GM12878 (cell line): ENCODE measurements around the gene PERCC1. TPM values are rescaled to one million over a fixed set of nuclear protein-coding genes. Genes with fewer than 3 reads are reported as not detected.
A peak's percentile ranks its signal among the peaks of the same experiment; 100 is the strongest.

Experiments
- ATAC-seq: fragments of 200-7000 bp; cut with Tn5 transposase; 3 replicates; pipeline ENCODE4 v1.9.1; 2020; ENCODE audit warnings: mild to moderate bottlenecking, moderate library complexity
- BruUV-seq: library from RNA; stranded (reverse); fragments of 400-500 nt; replicated peaks from 2 replicates; lab custom pipeline; 2021; lab: Mats Ljungman, UMichigan
- CTCF ChIA-PET: fragments of 300-600 bp; sonication (Branson Sonifier 250); formaldehyde crosslinking; extraction: SDS; loops from one replicate; lab custom pipeline; 2021; ENCODE audit warnings: inconsistent platforms; lab: Yijun Ruan, JAX
- POLR2A ChIA-PET: fragments of 350-600 bp; formaldehyde crosslinking; extraction: SDS; loops from one replicate; lab custom pipeline; 2021; ENCODE audit warnings: inconsistent platforms; lab: Charles Lee
- RAD21 ChIA-PET: fragments of 300-600 bp; sonication (Branson Sonifier 250); formaldehyde crosslinking; loops from one replicate; lab custom pipeline; 2023; ENCODE audit warnings: antibody characterized with exemption; ENCODE audit not compliant: unreplicated experiment; lab: Charles Lee
- SMC1A ChIA-PET: fragments of 300-600 bp; sonication (Branson Sonifier 250); formaldehyde crosslinking; loops from one replicate; lab custom pipeline; 2023; ENCODE audit not compliant: unreplicated experiment, uncharacterized antibody; lab: Charles Lee
- DNase-seq: peaks from one replicate; pipeline ENCODE4 v3.0.0-alpha.2; 2011; ENCODE audit warnings: low read depth, low spot score
- FAIRE-seq: peaks from 3 replicates; lab custom pipeline; 2011; peaks lifted over from hg19 to GRCh38; lab: Jason Lieb, UNC
- H2AFZ ChIP-seq: 2 replicates; pipeline ENCODE4 v1.6.0; 2011; ENCODE audit warnings: low read depth, low read length, control low read depth; ENCODE audit not compliant: control insufficient read depth
- H3K27ac ChIP-seq: 2 replicates; pipeline ENCODE4 v1.5.1; 2011; ENCODE audit warnings: control low read depth; ENCODE audit not compliant: control insufficient read depth, insufficient read depth
- H3K27me3 ChIP-seq, 2 experiments: replicated peaks in 1 of 2; 2 replicates each; pipeline versions ENCODE4 v1.6.0 to v1.6.1; 2011; ENCODE audit warnings: low read length in 1 of 2; ENCODE audit not compliant: control insufficient read depth in 2 of 2, insufficient read depth in 2 of 2
- H3K36me3 ChIP-seq, 2 experiments: 2 replicates each; pipeline ENCODE4 v1.5.1; 2011; ENCODE audit warnings: low read length in 1 of 2; ENCODE audit not compliant: control insufficient read depth in 2 of 2, insufficient read depth in 2 of 2
- H3K4me1 ChIP-seq: 2 replicates; pipeline ENCODE4 v1.6.1; 2011; ENCODE audit warnings: mild to moderate bottlenecking, low read length, moderate library complexity, mixed read lengths; ENCODE audit not compliant: control insufficient read depth, insufficient read depth
- H3K4me2 ChIP-seq: 2 replicates; pipeline ENCODE4 v1.6.0; 2011; ENCODE audit warnings: control low read depth; ENCODE audit not compliant: control insufficient read depth, insufficient read depth
- H3K4me3 ChIP-seq: fragments of 200-600 bp; sonication (generic); 2 replicates; pipeline ENCODE4 v1.5.1; 2016
- H3K79me2 ChIP-seq: 2 replicates; pipeline ENCODE4 v1.6.0; 2011; ENCODE audit warnings: low read length; ENCODE audit not compliant: control insufficient read depth, insufficient read depth
- H3K9ac ChIP-seq: 2 replicates; pipeline ENCODE4 v1.8.0; 2011; ENCODE audit warnings: low read length, control low read depth, mixed read lengths; ENCODE audit not compliant: control insufficient read depth, insufficient read depth
- H3K9me3 ChIP-seq: replicated peaks from 3 replicates; pipeline ENCODE4 v1.5.1; 2011; ENCODE audit warnings: mild to moderate bottlenecking, low read length; ENCODE audit not compliant: control insufficient read depth, insufficient read depth
- H4K20me1 ChIP-seq: 2 replicates; pipeline ENCODE4 v1.6.0; 2011; ENCODE audit not compliant: control insufficient read depth, insufficient read depth
- BCL11A ChIP-seq: IDR thresholded peaks from 2 replicates; pipeline ENCODE4 v1.6.1; 2011; ENCODE audit warnings: low read depth, low read length
- BHLHE40 ChIP-seq, 2 experiments: fragments of 450-650 bp in 1 of 2; IDR thresholded peaks; 2 replicates each; pipeline ENCODE4 v1.6.1; 2011 to 2017; ENCODE audit warnings: low read depth in 2 of 2, borderline replicate concordance in 1 of 2, improper control_type of control experiment in 1 of 2, low read length in 1 of 2, mild to moderate bottlenecking in 1 of 2
- CHD2 ChIP-seq: IDR thresholded peaks from 2 replicates; pipeline ENCODE4 v1.6.1; 2011; ENCODE audit warnings: low read depth, low read length, improper control_type of control experiment, borderline replicate concordance
- POLR2AphosphoS2 ChIP-seq: IDR thresholded peaks from 2 replicates; pipeline ENCODE4 v1.6.1; 2011; ENCODE audit warnings: low read depth, mild to moderate bottlenecking, low read length, improper control_type of control experiment, moderate library complexity
- RAD51 ChIP-seq: fragments of 450-650 bp; IDR thresholded peaks from 2 replicates; pipeline ENCODE4 v1.6.1; 2016; ENCODE audit warnings: moderate library complexity, mild to moderate bottlenecking, inconsistent platforms
- RUNX3 ChIP-seq: IDR thresholded peaks from 2 replicates; pipeline ENCODE4 v1.6.1; 2012; ENCODE audit warnings: low read length, inconsistent platforms
- ZNF24 ChIP-seq: fragments of 450-650 bp; IDR thresholded peaks from 2 replicates; pipeline ENCODE4 v1.6.1; 2017; ENCODE audit warnings: antibody characterized with exemption, mild to moderate bottlenecking
- WGBS: methylation state at CpG from one replicate; pipeline ENCODE4 v1.1.6; 2016; ENCODE audit warnings: low lambda C conversion rate; ENCODE audit not compliant: insufficient replicate concordance, insufficient coverage; ENCODE audit errors: missing lambda C conversion rate; 5-methylcytosine and 5-hydroxymethylcytosine counted together
- in situ Hi-C: fragments of 300-500 bp; cut with MboI; formaldehyde crosslinking; loops from 9 replicates; pipeline ENCODE4 v1.14.3; 2018; ENCODE audit warnings: mixed read lengths
- intact Hi-C: fragments of 100-400 bp; cut with micrococcal nuclease; formaldehyde crosslinking; loops from one replicate; pipeline ENCODE4 v1.14.2; 2022; ENCODE audit not compliant: unreplicated experiment
- polyA plus RNA-seq, 11 experiments: library from polyadenylated mRNA; depleted of rRNA in 4 of 11; unstranded in 6 of 11; stranded (reverse) in 5 of 11; fragments of >200 nt; fragmentation: Nextera tagmentation in 4 of 11; fragmentation: Illumina TruSeq in 1 of 11; extraction: Ambion mirVana in 4 of 11; extraction: Trizol in 1 of 11; gene quantifications; 1 replicate in 1 of 11; 2 replicates in 10 of 11; pipeline versions ENCODE4 v1.2.1 to v1.2.3, GENCODE V29; 2011 to 2016; ENCODE audit warnings: inconsistent platforms in 2 of 11, missing spikeins in 2 of 11, low read depth in 1 of 11
- total RNA-seq, 4 experiments: library from RNA; depleted of rRNA in 3 of 4; stranded (reverse); fragments of >200 nt in 3 of 4; fragmentation: Illumina TruSeq in 1 of 4; extraction: Trizol in 1 of 4; gene quantifications; 2 replicates each; pipeline versions ENCODE4 v1.2.1 to v1.2.3, GENCODE V29; 2013 to 2021
- TF ChIP-seq, protein P1 (sequence below): fragments of 450-650 bp; IDR thresholded peaks from 2 replicates; pipeline ENCODE4 v1.6.1; 2014; ENCODE audit warnings: mild to moderate bottlenecking

PERCC1 gene
- total and polyA plus RNA-seq, 10 of the 15 experiments (the other 5 are each of a cell fraction or from before 2014, with no cell fraction given) = not detected

DNA sequence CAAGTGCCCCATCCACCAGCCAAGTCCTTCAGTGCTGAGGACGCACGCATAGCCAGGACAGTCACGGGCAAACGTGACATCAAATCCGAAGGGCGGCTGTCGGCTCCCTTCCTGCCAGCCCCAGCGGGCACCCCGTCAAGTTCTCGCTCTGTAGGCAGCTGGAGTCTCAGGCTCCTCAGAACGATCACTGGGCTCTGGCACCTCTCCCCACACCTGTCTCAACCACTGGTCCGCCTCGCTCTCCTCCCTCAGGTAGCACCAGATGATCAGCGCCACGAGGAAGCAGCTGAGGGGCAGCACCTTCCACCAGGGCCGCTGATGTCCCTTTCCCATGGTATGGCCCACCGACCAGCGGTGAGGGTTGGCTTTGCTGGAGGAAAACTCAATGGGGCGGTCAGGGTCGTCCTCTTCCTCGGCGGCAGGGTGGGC lies 10.8 kb upstream of the PERCC1 start:
- Histone ChIP-seq H3K27ac (peak overlapping the region; percentile 98), H2AFZ (no peak overlapping the region), H3K79me2 (peaks cover 20% of the 10 kb centered on the region), H3K4me3 (peak overlapping the region; percentile 94), H3K9me3 (no peaks in the 10 kb centered on the region), H4K20me1 (no peaks in the 10 kb centered on the region), H3K9ac (peak overlapping the region; percentile 90), H3K4me2 (peak overlapping the region; percentile 73), H3K36me3 (peaks cover 0 to 1% of the 10 kb centered on the region in 2 experiments; a peak in 2 of 4 replicates), H3K27me3 (no peaks in the 10 kb centered on the region), H3K4me1 (no peaks in the 10 kb centered on the region)
- ATAC-seq (peak; percentile 7), FAIRE-seq (peak; percentile 13), DNase-seq (no peak)
- under 1% methylated on average over 22 of the region's 22 CpGs for WGBS
- POLR2A ChIA-PET = interaction anchor here (1.0 to 2.7 kb wide), 6 partner anchors 22 to 286 kb away, joined by 3 to 7 read pairs (median 5); partner anchors contain the start of genes JPT2, MAPK8IP3 and TELO2
- RAD21 ChIA-PET = interaction anchor here (0.7 to 1.0 kb wide), 3 partner anchors 12 to 362 kb away, joined by 3 to 4 read pairs (median 3); partner anchors contain the start of genes NUBP2 and SPSB3
- intact Hi-C loops (loop anchor here (2.0 to 5.0 kb wide), 4 partner anchors 52 to 363 kb away; partner anchors contain the start of genes CRAMP1, IFT140, NUBP2 and SPSB3), in situ Hi-C loops (no loop called here)
- TF ChIP-seq BHLHE40 (IDR thresholded peaks at IDR 0.05; ENCODE audit: borderline replicate concordance in 1 of 2, low read depth in 2 of 2, low read length in 1 of 2) = peak in 1 of 2 experiments; percentile 12; a peak in 1 of 4 replicates
- TF ChIP-seq ZNF24 = no peak
- SMC1A ChIA-PET = interaction anchor here (1.7 kb wide), 1 partner anchor 13 kb away, joined by 3 read pairs; no protein-coding TSS in a partner anchor
- CTCF ChIA-PET = interaction anchor here (0.6 kb wide), 1 partner anchor 39 kb away, joined by 3 read pairs; no protein-coding TSS in a partner anchor
- TSS peak; percentile 93 for BruUV-seq

DNA sequence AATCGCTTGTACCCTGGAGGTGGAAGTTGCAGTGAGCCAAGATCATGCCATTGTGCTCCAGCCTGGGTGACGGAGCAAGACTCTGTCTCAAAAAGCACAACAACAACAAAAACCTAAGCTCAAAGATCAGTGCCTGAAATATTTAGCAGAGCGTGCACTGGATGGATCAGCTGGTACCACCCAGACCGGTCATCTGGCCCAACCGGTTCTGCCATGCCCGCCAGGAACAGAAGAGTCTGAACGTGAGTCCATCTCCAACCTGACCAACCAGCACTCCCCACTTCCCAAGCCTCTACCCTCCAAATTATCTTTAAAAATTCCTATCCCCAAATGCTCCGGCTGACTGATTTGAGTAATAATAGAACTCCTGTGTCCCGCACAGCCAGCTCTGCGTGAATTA lies 8.8 kb upstream of the PERCC1 start:
- POLR2A ChIA-PET = interaction anchor here (0.5 to 2.7 kb wide), 3 partner anchors 9 to 117 kb away, joined by 7 to 10 read pairs (median 7); no protein-coding TSS in a partner anchor
- Histone ChIP-seq H2AFZ (no peak overlapping the region), H3K27me3 (no peaks in the 10 kb centered on the region), H3K79me2 (peaks cover 20% of the 10 kb centered on the region), H3K4me3 (no peak overlapping the region), H3K27ac (no peak overlapping the region), H3K9me3 (no peaks in the 10 kb centered on the region), H3K36me3 (peaks cover 0 to 1% of the 10 kb centered on the region in 2 experiments; a peak in 2 of 4 replicates)
- CTCF ChIA-PET = interaction anchor here (1.7 kb wide), 1 partner anchor 59 kb away, joined by 5 read pairs; no protein-coding TSS in a partner anchor
- BruUV-seq = no TSS peak
- FAIRE-seq = no peak
- no peak for ATAC-seq
- intact Hi-C loops (loop anchor here (5.0 kb wide), 3 partner anchors 50 to 190 kb away; partner anchors contain the start of genes CRAMP1, IFT140 and UBE2I), in situ Hi-C loops (no loop called here)
- DNase-seq = no peak
- SMC1A ChIA-PET = no interaction called here
- WGBS = 90% methylated on average over 10 of the region's 10 CpGs
- TF ChIP-seq, protein P1, sequence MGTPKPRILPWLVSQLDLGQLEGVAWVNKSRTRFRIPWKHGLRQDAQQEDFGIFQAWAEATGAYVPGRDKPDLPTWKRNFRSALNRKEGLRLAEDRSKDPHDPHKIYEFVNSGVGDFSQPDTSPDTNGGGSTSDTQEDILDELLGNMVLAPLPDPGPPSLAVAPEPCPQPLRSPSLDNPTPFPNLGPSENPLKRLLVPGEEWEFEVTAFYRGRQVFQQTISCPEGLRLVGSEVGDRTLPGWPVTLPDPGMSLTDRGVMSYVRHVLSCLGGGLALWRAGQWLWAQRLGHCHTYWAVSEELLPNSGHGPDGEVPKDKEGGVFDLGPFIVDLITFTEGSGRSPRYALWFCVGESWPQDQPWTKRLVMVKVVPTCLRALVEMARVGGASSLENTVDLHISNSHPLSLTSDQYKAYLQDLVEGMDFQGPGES = no peak
- TF ChIP-seq BCL11A (no peak), RUNX3 (no peak), CHD2 (no peak), RAD51 (no peak), POLR2AphosphoS2 (no peak)
- TF ChIP-seq, all 136 proteins: peak for 0
- no peaks in the 10 kb centered on the region for H3K4me1 ChIP-seq
- no peak overlapping the region for H3K9ac ChIP-seq
- H3K4me2 ChIP-seq = 0 out of 2 replicates have a peak overlapping the region, but pooled peaks have one; percentile 2
- RAD21 ChIA-PET = no interaction called here
- H4K20me1 ChIP-seq = no peaks in the 10 kb centered on the region
